AG08396 (cell line): ENCODE results near the gene GALC.

Source experiments
- DNase-seq: peaks from one replicate; pipeline ENCODE4 v3.0.0; 2012; ENCODE audit warnings: low spot score, mixed read lengths

Gene GALC

GRCh38 chr14:88005978-88006851 is 13.2 kb upstream of the GALC start:
- no peak for DNase-seq

GRCh38 chr14:88005050-88005481 is 12.1 kb upstream of the GALC start, which contains the start of gene GPR65:
Gene GPR65, plus strand, starts transcription at chr14:88005135. Its CDS starts 5,713 bp downstream, at chr14:88010848.
- no peak for DNase-seq

- no peak for DNase-seq
Measured at GRCh38 chr14:88004506-88005036, 11.6 kb upstream of the GALC start.

GRCh38 chr14:88003425-88003824 is 10.4 kb upstream of the GALC start:
- no peak for DNase-seq

GRCh38 chr14:88002421-88003075 is 9.6 kb upstream of the GALC start:
- DNase-seq = no peak

- no peak for DNase-seq
Measured at GRCh38 chr14:87999277-87999676, 6.3 kb upstream of the GALC start.

- DNase-seq = no peak
Measured at GRCh38 chr14:87998482-87998881, 5.5 kb upstream of the GALC start.

GRCh38 chr14:87996291-87996592 is 3.3 kb upstream of the GALC start:
- no peak for DNase-seq

GRCh38 chr14:87995500-87996290 is 2.7 kb upstream of the GALC start:
- DNase-seq = no peak

GRCh38 chr14:87994974-87995373 is 2.0 kb upstream of the GALC start:
- DNase-seq = no peak

GRCh38 chr14:87992346-87992717 is 650 bp downstream of the GALC start:
- DNase-seq = no peak

- DNase-seq = no peak
Measured at GRCh38 chr14:87990682-87991081, 2.3 kb downstream of the GALC start.

- DNase-seq = no peak
Measured at GRCh38 chr14:87989956-87990299, 3.1 kb downstream of the GALC start.

GRCh38 chr14:87989221-87989955 is 3.6 kb downstream of the GALC start:
- no peak for DNase-seq

- no peak for DNase-seq
Measured at GRCh38 chr14:87979689-87980088, 13.3 kb downstream of the GALC start.

GRCh38 chr14:87975636-87976035 is 17.3 kb downstream of the GALC start:
- DNase-seq = no peak

GRCh38 chr14:87971010-87971409 is 22.0 kb downstream of the GALC start:
- DNase-seq = no peak

- DNase-seq = no peak
Measured at GRCh38 chr14:87967496-87967895, 25.5 kb downstream of the GALC start.

- DNase-seq = no peak
Measured at GRCh38 chr14:87966816-87967215, 26.2 kb downstream of the GALC start.

GRCh38 chr14:87961246-87961645 is 31.7 kb downstream of the GALC start:
- no peak for DNase-seq

- no peak for DNase-seq
Measured at GRCh38 chr14:87960013-87960787, 32.8 kb downstream of the GALC start.
